Iris pigment epithelial cell (primary cell): Measurements from ENCODE around the gene ULK1.

Experiments used
- DNase-seq: peaks from one replicate; pipeline ENCODE4 v3.0.0-alpha.2; 2011; ENCODE audit warnings: low read depth

Gene ULK1

DNA sequence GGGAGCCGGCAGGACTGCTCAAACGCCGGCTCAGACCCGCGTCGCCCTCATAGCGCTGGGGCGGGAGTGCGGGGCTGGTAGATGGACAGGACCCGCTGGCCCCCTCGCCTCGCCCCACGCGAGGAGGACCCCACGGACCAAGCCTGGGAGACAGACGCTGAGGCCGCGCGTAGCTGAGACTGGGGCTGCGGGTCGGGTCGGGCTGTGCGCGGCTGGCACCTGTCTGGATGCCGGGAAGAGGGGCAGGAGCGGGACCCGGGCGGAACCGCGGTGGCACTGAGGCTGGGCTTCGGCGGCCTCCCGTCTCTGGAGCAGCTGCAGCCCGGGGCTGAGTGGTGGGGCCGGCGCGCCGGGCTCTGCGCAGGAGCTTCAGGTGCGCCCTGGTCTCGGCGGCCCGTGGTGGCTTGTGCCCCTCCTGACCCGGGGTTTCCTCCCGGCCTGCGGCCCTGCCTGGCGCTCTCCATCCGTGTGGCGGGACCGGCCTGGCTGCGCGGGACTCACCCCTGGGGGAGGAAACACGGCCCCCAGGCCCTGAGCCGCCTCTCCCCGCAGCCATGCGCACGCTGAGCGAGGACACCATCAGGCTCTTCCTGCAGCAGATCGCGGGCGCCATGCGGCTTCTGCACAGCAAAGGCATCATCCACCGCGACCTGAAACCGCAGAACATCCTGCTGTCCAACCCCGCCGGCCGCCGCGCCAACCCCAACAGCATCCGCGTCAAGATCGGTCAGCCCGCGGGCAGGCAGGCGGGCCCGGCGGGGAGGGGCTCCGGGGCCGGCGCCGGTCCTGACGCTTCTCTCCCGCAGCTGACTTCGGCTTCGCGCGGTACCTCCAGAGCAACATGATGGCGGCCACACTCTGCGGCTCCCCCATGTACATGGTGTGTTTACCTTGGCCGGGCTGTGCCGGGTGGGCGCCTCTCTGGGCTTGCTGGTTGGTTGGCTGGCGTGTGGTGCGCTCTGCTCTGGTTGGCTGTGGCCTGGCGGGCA lies 14.0 kb downstream of the ULK1 start:
- DNase-seq, result no peak

DNA sequence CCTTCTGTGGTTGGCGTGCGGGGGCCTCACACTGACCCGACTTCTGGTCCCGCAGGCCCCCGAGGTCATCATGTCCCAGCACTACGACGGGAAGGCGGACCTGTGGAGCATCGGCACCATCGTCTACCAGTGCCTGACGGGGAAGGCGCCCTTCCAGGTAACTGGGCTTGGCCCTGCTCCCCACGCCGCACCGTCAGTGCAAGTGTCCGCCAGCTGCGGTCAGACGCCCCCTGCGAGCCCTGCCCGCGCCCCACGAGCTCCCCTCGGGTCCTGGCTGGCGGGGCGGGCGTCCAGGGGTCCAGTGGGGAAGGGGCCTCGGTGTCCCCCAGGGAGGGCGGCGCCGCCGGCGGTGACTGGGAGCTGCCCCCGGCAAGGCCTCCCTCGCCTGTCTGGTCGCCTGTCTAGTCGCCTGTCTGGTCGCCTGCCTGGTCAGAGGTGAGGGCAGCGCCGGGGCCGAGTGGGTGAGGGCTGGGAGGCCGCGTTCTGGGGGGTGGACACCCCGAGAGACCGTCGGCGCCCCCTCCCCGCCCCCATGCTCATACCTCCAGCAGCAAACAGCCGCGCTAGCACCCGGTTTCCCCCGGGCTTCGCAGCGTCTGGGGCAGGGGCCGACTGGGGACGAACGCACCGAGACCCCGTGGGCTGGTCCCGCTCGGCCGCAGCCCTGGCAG lies 14.8 kb downstream of the ULK1 start:
- no peak for DNase-seq

DNA sequence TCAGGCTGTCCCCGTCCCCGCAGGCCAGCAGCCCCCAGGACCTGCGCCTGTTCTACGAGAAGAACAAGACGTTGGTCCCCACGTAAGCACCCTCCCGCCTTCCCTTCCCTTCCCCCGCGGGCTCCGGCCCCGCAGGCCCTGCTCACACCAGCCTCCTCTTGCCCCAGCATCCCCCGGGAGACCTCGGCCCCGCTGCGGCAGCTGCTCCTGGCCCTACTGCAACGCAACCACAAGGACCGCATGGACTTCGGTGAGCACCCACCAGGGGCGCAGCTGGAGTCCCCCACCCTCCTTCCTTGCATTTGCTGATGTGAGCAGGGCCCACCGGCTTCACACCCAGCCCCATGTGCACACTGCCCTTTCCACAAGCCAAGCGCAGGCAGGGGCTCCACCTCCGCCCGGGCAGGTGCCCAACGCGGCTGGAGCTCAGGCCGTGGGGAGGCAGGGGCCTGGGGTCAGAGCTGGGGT lies 15.4 kb downstream of the ULK1 start:
- no peak for DNase-seq

DNA sequence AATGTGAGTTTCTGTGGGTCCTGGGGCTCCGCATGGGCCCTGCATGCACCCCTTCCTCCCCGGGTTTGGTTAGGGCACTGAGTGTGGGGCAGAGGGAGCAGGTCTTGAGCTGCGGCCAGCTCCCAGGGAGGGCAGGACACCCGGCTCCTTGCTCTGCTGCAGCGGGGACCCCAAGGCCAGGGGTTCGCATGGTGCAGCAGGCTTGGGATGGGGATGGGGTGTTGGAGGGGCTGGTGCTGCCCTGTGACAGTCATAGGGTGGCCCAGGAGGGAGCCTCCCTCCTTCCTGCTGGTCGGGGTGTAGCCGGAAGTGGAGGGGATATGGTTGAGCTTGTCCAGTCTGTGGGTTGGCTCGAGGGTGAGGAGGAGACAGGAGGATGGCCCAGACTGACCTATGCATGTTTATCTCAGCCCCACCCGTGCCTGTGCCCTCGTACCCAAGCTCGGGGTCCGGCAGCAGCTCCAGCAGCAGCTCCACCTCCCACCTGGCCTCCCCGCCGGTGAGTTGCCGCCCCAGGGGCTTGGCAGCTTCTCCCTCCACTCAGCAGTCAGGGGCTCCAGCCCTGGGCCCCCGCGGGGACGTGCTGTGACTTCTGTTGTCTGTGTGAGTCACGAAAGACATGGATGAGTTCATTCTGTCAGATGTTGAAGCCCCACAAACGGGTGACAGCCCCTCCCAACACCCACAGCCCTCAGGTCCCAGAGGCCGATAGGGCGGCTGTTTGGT lies 16.0 kb downstream of the ULK1 start:
- DNase-seq, result no peak

DNA sequence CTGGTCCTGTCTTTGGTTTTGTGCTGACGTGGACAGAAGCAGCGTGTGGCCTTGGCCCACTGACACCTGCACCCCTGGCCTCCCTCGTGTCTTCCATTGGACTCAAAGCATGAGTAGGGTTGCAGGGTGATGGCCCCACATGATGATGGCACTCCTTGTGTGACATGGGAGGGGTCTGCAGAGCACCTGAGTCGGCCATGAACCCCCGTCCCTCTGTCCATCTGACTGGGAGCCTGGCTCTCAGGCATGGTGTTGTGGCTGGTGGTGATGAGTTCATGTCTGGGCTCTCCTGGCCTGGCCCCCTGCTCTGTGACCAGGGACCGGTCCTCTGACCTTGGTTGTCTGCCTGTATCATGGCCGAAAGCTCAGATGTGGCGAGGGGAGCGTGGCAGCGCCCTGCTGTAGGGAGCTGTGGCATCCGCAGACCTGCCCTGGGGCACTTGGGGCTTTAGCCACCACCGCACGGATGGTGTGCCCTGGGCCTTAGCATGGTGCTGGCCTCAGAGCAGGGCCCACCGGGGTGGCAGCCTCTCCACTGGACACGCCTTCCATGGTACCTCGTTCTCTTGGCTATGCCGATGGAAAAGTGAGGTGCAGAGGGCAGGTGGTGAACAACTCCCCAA lies 16.7 kb downstream of the ULK1 start:
- DNase-seq, result no peak

DNA sequence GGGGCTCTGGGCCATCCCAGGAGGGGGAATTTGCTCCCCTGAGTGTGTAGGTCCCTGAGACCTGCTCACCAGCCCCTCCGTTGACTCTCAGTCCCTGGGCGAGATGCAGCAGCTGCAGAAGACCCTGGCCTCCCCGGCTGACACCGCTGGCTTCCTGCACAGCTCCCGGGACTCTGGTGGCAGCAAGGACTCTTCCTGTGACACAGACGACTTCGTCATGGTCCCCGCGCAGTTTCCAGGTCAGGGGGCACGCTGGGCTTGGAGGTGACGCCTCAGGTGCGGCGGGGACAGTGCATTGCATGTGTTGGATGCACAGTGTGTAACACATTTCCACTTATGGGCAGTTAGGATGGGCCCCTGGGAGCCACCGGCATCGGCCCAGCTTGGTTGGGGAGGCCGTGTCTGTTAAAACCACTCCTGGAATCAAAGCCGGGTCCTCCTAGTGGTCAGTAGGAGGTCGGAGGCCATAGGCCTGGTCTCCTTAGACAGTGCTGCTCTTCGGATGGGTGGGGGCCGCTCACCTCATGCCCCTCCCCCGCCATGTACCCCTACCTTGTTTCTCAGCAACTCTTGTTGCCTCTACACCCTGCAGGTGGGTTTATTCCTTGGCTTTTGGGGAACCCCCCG lies 17.5 kb downstream of the ULK1 start:
- no peak for DNase-seq

DNA sequence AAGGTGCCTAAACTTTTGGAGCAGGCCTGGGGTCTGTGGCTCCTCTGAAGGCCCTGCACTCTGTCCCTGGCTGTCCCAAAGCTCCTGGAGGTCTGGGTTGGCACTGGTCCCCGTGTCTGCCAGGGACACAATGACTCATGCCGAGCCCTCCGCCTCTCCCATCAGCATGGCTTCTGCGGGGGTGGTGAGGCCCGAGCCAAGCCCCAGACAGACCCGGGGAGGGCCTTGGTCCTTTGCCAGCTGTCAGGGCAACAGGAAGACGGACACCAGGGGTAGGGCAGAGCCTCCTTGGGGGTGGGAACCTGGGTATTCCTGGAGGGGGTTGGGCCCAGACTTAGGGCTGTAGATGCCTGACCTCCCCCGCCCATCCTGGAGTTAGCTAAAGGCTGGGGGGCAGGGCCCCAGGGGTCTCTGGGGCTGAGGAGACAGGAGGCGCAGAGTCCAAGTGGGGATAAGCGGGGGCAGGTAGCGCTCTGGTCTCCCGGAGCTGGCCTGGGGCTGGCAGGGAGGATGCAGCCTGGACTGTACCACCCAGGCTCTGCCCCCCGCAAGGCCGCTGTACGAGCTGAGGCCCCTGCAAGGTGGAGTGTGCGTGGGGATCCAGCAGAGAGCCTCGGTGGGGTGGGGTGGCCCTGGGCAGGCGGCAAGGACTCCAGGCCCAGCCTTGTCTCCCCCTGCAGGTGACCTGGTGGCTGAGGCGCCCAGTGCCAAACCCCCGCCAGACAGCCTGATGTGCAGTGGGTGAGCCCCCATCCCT lies 18.3 kb downstream of the ULK1 start:
- DNase-seq, result peak; percentile 87

DNA sequence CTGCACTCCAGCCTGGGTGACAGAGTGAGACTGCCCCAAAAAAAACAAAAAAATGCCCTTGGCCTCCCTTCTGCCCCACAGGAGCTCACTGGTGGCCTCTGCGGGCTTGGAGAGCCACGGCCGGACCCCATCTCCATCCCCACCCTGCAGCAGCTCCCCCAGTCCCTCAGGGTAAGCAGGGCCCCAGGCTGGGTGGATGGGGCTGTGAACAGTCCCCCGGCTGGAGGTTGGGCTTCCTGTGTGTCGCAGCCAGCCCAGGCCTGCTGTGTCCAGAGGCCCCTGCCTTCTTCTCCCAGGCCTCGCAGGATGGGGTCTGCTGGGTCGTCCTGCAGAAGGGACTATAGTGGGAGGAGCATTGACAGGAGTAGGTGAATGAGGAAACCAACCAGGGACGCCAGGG lies 19.2 kb downstream of the ULK1 start:
- no peak for DNase-seq

DNA sequence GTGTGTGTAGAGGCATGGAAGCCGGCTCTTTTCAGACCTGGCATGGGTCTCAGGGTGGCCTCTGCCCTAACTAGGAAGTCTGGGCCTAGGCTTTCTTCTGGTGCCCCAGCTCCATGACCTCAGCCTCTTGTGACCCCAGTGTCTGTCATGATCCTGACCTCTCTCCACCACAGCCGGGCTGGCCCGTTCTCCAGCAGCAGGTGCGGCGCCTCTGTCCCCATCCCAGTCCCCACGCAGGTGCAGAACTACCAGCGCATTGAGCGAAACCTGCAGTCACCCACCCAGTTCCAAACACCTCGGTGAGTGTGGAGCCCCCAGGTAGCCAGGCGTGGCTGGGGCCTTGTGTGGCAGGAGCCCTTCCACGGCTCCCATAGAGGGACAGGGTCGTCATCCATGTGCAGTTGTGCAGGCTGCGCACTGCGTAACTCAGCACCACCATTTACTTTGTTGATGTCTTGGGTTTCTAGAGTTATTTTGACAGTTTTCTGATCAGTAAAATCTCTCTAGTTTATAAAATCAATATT lies 19.8 kb downstream of the ULK1 start:
- DNase-seq, result no peak

DNA sequence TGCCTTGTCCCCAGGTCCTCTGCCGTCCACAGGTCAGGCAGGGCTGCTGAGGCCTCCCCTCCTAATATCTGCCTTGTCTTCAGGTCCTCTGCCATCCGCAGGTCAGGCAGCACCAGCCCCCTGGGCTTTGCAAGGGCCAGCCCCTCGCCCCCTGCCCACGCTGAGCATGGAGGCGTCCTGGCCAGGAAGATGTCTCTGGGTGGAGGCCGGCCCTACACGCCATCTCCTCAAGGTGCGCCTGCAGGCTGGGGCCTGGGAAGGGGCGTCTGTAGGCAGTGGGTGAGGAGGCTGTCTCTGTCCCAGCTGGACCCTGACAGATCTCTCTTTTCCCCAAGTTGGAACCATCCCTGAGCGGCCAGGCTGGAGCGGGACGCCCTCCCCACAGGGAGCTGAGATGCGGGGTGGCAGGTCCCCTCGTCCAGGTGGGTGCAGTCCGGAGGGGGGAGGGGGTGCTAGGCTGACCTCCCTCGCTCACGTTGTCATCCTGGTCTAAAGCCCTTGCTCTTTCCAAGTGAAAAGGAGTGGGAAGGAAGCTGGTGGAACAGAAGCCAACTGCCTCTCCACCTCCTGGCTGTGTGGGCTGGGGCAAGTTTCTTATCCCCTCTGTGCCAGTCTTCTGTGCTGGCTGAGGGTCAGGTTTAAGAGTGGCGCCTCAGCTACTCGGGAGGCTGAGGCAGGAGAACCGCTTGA lies 20.7 kb downstream of the ULK1 start:
- DNase-seq, result no peak

DNA sequence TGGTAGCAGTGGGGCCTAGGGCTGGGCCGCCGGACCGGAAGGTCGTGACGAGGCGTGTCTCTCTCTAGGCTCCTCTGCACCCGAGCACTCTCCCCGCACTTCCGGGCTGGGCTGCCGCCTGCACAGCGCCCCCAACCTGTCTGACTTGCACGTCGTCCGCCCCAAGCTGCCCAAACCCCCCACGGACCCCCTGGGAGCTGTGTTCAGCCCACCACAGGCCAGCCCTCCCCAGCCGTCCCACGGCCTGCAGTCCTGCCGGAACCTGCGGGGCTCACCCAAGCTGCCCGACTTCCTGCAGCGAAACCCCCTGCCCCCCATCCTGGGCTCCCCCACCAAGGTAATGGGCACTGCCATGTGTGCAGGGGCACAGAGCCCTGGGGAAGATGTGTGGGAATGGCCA lies 21.4 kb downstream of the ULK1 start:
- DNase-seq, result no peak

DNA sequence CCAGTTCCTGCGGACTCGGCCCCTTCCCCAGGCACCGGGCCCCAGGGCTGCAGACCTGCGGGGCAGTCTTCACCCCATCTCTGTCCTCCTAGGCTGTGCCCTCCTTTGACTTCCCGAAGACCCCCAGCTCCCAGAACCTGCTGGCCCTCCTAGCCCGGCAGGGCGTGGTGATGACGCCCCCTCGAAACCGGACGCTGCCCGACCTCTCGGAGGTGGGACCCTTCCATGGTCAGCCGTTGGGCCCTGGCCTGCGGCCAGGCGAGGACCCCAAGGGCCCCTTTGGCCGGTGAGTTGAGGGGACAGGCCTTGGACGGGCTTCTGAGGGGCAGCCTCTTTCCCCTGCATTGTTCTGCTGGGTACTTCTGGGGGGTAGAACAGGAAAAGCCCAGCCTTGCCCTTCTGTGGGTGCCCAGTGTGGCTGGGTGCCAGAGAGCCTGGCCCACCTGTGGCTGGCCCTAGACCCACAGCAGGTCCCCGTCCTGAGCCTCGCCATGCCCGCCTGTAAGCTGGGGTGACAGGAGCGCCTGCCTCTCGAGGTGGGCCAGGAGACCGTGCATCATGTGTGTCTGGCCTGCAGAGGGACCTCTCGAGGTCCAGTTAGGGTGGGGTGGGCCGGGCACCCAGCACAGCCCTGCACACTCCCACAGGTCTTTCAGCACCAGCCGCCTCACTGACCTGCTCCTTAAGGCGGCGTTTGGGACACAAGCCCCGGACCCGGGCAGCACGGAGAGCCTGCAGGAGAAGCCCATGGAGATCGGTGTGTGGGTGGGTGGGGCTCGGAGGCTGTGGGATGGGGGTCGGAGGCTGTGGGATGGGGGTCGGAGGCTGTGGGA lies 22.1 kb downstream of the ULK1 start:
- DNase-seq, result no peak

DNA sequence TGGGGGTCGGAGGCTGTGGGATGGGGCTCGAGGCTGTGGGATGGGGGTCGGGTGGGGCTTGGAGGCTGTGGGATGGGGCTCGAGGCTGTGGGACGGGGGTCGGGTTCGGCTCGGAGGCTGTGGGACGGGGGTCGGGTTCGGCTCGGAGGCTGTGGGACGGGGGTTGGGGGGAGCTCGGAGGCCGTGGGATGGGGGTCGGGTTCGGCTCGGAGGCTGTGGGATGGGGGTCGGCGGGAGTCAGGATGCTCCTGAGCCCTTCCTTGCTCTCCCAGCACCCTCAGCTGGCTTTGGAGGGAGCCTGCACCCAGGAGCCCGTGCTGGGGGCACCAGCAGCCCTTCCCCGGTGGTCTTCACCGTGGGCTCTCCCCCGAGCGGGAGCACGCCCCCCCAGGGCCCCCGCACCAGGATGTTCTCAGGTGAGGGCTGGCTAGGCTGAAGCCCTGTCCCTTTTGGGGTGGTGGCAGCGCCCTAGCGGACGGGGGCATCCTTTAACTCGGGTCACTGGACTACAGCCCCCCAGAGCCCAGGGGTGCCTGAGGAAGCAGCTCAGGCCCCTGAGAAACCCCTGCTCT lies 22.8 kb downstream of the ULK1 start:
- no peak for DNase-seq

DNA sequence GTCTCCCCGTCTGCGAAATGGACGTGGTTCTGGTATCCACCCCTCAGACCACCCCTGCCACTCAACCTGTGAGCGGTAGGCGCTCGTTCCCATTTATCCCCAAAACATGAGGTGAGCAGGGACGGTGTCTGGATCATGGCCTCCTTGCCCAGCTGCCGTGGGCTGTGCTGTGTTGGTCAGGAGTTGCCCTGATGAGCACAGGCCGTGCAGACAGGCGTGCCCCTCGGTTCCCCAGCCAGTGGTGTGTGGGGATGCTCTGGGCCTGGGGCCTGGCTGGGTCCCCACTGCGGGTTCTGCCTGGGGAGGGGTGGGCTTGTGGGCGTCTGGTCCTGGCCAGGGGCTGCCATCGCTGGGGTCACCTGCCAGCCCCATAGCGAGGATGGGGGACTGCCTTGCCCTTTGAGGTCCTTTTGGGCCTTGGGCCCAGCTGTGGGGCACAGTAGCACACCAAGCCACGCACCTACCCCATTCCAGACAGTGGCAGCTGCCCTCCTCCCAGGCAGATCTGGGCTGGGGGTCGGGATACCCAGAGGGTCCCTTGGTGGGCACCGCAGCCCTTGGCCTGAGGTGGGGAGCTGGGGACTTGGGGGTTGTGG lies 23.4 kb downstream of the ULK1 start:
- DNase-seq, result no peak

DNA sequence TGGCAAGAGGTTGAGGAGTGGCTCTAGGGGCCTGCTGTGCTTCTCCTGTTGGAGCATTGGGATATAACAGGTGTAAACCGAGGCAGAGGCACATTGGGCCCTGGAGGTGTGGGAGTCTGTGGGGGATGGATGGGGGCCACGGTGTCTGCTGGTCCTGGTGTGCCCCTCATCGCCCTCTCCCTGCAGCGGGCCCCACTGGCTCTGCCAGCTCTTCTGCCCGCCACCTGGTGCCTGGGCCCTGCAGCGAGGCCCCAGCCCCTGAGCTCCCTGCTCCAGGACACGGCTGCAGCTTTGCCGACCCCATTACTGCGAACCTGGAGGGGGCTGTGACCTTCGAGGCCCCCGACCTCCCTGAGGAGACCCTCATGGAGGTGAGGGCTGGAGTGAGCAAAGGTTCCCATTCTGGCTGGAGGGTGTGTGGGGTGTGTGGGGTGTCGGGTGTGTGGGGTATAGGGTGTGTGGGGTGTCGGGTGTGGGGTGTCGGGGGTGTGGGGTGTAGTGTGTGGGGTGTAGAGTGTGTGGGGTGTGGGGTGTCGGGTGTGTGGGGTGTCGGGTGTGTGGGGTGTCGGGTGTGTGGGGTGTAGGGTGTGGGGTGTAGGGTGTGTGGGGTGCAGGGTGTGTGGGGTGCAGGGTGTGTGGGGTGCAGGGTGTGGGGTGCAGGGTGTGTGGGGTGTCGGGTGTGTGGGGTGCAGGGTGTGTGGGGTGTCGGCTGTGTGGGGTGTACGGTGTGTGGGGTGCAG lies 24.1 kb downstream of the ULK1 start:
- DNase-seq, result no peak

DNA sequence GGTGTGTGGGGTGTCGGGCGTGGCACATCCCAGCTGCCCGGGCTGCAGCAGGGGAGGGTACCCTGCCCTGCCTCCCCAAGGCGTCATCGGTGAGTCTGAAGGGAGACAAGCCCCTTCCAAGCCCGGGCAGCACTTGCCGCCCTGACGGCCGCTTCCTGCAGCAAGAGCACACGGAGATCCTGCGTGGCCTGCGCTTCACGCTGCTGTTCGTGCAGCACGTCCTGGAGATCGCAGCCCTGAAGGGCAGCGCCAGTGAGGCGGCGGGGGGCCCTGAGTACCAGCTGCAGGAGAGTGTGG lies 24.6 kb downstream of the ULK1 start:
- no peak for DNase-seq

DNA sequence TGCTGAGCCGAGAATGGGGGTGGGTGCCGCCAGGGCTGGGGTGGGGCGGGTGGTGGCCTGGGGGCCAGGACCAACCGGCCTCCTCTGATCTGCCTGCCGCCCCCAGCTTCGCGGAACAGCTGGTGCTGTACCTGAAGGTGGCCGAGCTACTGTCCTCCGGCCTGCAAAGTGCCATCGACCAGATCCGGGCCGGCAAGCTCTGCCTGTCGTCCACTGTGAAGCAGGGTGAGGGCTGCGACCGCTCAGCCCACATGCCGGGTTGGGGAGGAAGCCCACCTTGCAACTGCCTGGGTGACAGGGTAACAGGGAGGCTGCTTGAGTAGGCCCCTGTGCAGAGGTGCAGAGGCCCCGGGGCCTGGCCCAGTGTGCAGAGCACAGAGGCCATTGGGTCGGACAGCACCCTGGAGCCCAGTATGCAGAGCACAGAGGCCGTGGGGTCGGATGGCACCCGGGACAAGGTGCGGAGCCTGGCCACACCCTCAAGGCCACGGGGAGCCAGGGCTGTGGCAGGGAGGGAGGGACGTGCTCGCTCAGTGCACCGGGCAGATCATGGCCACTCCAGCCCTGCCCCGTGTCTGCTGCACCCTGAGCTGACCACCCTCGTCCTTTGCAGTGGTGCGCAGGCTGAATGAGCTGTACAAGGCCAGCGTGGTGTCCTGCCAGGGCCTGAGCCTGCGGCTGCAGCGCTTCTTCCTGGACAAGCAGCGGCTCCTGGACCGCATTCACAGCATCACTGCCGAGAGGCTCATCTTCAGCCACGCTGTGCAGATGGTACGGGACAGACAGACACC lies 25.1 kb downstream of the ULK1 start:
- DNase-seq, result no peak
